ENCODE results near the gene RBM46.
"Not testable (repeated sequence)": the region's sequence is repeated elsewhere in the genome, so short reads cannot be mapped to it uniquely, and the experiment has no call there.

RBM46 gene

DNA sequence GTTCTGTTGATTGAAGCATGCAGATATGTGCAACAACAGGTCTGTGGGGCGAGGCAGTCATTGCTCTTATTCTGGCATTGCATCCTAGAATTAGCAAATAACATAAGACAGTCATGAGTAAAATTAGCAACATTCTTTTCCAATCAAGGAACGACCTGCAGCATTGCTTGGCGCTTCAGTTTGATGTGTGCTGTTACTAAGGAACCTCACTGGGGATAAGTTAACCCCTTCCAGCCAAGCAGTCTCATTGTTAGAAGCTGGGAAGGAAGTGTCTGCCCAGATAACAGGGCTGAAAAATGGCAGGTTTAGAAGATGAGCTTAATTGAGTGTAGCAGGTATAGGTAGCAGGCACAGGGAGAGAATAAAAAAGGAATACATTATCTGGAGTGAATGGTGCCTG is 55.4 kb downstream of the RBM46 start:
- no peak for DNase-seq (ENCODE audit: low read depth)

GRCh38 chr4:154838155-154838554 is 57.1 kb downstream of the RBM46 start:
- DNase-seq (ENCODE audit: low read depth), result no peak

GRCh38 chr4:154838694-154839093 is 57.6 kb downstream of the RBM46 start:
- no peak for DNase-seq (ENCODE audit: low read depth)

DNA sequence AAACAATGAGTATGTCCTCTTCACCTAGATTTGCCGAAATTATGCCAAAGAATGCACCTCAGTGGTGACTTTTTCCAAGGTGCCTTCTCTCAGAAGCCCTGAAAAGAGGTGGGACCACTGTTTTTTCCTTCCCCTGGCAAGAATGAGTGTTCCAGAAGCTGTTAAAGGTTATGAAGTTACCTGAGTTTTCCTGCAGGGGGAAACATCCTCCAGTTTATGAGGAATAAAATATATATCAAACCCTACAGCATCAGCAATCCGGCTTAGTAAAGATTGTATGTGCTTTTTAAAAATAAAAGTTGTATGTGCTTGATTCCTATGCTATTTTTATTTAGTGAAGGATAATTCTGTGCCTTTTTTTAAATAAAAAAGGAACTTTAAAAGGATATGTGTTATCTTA is 73.3 kb downstream of the RBM46 start:
- peak; percentile 2 for DNase-seq (ENCODE audit: low read depth)

GRCh38 chr4:154858166-154858565 is 77.1 kb downstream of the RBM46 start:
- DNase-seq (ENCODE audit: low read depth), result no peak

GRCh38 chr4:154868414-154869194 is 87.5 kb downstream of the RBM46 start:
- DNase-seq (ENCODE audit: low read depth), result no peak

DNA sequence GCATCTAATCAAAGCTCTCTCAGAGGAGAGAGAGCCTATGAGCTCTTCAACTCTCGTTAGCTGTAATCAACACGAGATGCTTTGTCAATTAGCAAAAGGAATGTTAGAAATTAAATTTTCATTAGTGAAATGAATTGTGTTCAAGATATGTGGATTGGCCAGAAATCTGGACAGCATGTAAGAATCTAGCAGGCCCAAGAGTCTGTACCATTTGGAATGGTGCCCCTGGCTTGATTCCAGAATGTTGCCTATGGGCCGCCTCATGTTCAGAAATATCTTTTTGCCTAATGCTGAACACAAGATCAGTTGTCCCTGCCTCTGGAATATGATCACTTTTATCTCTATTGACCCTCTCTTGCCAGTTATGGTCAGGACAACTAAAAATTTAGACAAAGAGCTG is 88.2 kb downstream of the RBM46 start:
- no peak for DNase-seq (ENCODE audit: low read depth)

DNA sequence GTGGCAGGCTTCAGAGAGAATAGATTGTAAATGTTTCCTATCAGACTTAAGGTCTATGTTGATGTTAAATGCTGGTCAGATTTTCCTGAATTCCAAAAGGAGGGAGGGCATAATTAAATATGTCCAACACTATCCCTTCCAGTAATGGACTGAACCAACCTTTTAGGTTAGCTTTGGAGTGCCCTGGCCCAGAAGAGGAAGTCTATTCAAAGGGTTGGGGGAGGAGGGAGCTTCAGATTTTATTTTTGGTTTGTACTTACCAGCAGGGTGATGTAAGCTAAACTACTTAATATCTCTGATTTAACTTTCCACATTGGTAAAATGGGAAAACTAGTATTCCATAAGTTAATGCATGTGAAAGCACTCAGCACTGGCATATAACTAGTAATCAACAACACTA is 91.1 kb downstream of the RBM46 start:
- no peak for DNase-seq (ENCODE audit: low read depth)

GRCh38 chr4:154874049-154874448 is 93.0 kb downstream of the RBM46 start:
- not testable (repeated sequence) for DNase-seq (ENCODE audit: low read depth)

GRCh38 chr4:154877110-154877760 is 96.2 kb downstream of the RBM46 start:
- peak; percentile 9 for DNase-seq (ENCODE audit: low read depth)
